HepG2 (cell line): ENCODE results near the gene POLRMT. TPM values are rescaled to one million over a fixed set of nuclear protein-coding genes. Genes with fewer than 3 reads are reported as not detected.
A peak's percentile ranks its signal among the peaks of the same experiment; 100 is the strongest.

Experiments used
- ATF7 ChIP-seq, 2 experiments: fragments of 450-650 bp in 1 of 2; sonication (generic) in 1 of 2; formaldehyde crosslinking in 1 of 2; IDR thresholded peaks; 2 replicates each; pipeline versions ENCODE4 v1.4.0 to v1.6.1; 2016 to 2020; ENCODE audit warnings: antibody characterized with exemption in 1 of 2, mild to moderate bottlenecking in 1 of 2, missing genetic modification reagents in 1 of 2
- CBX1 ChIP-seq: IDR thresholded peaks from one replicate; pipeline ENCODE4 v1.6.1; 2016; ENCODE audit warnings: antibody characterized with exemption, low read depth
- FOXJ3 ChIP-seq: sonication (generic); formaldehyde crosslinking; IDR thresholded peaks from 2 replicates; pipeline ENCODE4 v1.4.0; 2020; ENCODE audit warnings: missing genetic modification reagents, mild to moderate bottlenecking, borderline replicate concordance
- MAF1 ChIP-seq: sonication (generic); formaldehyde crosslinking; IDR thresholded peaks from 2 replicates; pipeline ENCODE4 v1.5.0; 2020; ENCODE audit warnings: missing genetic modification reagents, borderline replicate concordance
- NFIC ChIP-seq: IDR thresholded peaks from 2 replicates; pipeline ENCODE4 v1.6.1; 2012; ENCODE audit warnings: mild to moderate bottlenecking, low read length, inconsistent platforms
- NONO ChIP-seq, 2 experiments: fragments of 450-650 bp in 1 of 2; sonication (generic) in 1 of 2; formaldehyde crosslinking in 1 of 2; IDR thresholded peaks in 1 of 2; conservative IDR thresholded peaks in 1 of 2; 2 replicates each; pipeline versions ENCODE4 v1.6.1 to v1.8.0; 2017 to 2022; ENCODE audit warnings: mild to moderate bottlenecking in 1 of 2, missing genetic modification reagents in 1 of 2, moderate library complexity in 1 of 2
- SNAPC2 ChIP-seq: sonication (generic); formaldehyde crosslinking; IDR thresholded peaks from 2 replicates; pipeline ENCODE4 v1.8.1; 2022; ENCODE audit warnings: mild to moderate bottlenecking, missing genetic modification reagents
- U2AF1 ChIP-seq: fragments of 200-400 bp; formaldehyde crosslinking; optimal IDR thresholded peaks from 2 replicates; pipeline ENCODE3; 2017; ENCODE audit warnings: mild to moderate bottlenecking, low read depth, low read length
- ZNF713 ChIP-seq: sonication (generic); formaldehyde crosslinking; IDR thresholded peaks from 2 replicates; pipeline ENCODE4 v1.4.0; 2020; ENCODE audit warnings: mild to moderate bottlenecking, missing genetic modification reagents
- polyA plus RNA-seq, 8 experiments: library from polyadenylated mRNA; depleted of rRNA in 3 of 8; stranded (reverse) in 7 of 8; unstranded in 1 of 8; fragments of >200 nt; fragmentation: Illumina TruSeq in 4 of 8; extraction: Trizol in 4 of 8; gene quantifications; 2 replicates each; pipeline versions ENCODE4 v1.2.1 to v1.2.3, GENCODE V29; 2011 to 2016; ENCODE audit warnings: low read depth in 4 of 8, missing spikeins in 1 of 8, mixed read lengths in 1 of 8; ENCODE audit not compliant: insufficient read depth in 1 of 8
- total RNA-seq, 5 experiments: library from RNA; depleted of rRNA; stranded (reverse); fragments of >200 nt; fragmentation: Illumina TruSeq; extraction: Trizol; gene quantifications; 2 replicates each; pipeline ENCODE4 v1.2.3, GENCODE V29; 2016; ENCODE audit warnings: low read depth in 1 of 5
- TF ChIP-seq, protein P1 (sequence below): sonication (generic); formaldehyde crosslinking; IDR thresholded peaks from 2 replicates; pipeline ENCODE4 v1.4.0; 2020; ENCODE audit warnings: mild to moderate bottlenecking, missing genetic modification reagents
- TF ChIP-seq, protein P2 (sequence below): sonication (generic); formaldehyde crosslinking; IDR thresholded peaks from 2 replicates; pipeline ENCODE4 v1.4.0; 2020; ENCODE audit warnings: missing genetic modification reagents
- TF ChIP-seq, protein P3 (sequence below): sonication (generic); formaldehyde crosslinking; IDR thresholded peaks from 2 replicates; pipeline ENCODE4 v1.4.0; 2020; ENCODE audit warnings: missing genetic modification reagents
- TF ChIP-seq, protein P4 (sequence below): sonication (generic); formaldehyde crosslinking; IDR thresholded peaks from 2 replicates; pipeline ENCODE4 v1.5.1; 2020; ENCODE audit warnings: mild to moderate bottlenecking, missing genetic modification reagents, borderline replicate concordance
- TF ChIP-seq, protein P5 (sequence below): sonication (generic); formaldehyde crosslinking; IDR thresholded peaks from 2 replicates; pipeline ENCODE4 v1.8.1; 2023; ENCODE audit warnings: missing genetic modification reagents, mild to moderate bottlenecking, borderline replicate concordance

The POLRMT gene
- total and polyA plus RNA-seq, 2 of the 13 experiments (the other 11 are each of a cell fraction or from before 2014, with no cell fraction given), result 78.0 to 101 TPM

DNA sequence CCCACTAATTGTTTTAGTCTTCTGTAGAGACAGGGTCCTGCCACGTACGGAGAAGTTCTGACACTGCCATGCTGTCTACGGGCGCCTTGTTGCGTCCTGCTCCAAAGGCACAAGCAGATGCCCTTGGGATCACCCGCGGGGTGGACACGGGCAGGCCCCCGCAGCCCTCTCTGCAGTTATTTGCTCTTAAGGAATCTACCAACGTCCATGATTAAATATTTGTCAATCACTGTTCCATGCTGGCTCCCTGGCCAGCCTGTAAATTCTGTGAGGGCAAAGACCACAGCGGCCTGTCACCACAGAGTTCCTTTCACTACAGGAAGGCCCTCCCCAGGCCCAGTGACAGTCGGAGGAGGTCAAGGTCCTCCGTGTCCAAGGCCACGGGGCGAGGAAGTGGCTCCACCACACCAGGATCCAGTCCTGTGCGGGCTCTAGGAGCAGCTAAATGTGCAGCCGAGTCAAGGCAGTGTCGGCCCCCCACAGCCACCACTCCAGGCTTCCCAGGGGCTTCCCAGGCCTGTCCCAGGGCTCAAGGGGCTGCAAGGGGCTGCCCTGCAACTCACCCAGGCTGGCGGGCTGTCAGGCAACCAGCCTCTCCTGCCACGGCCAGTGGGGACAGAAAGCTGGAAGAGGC is 27.6 kb upstream of the POLRMT start (continued):
- TF ChIP-seq, protein P1, sequence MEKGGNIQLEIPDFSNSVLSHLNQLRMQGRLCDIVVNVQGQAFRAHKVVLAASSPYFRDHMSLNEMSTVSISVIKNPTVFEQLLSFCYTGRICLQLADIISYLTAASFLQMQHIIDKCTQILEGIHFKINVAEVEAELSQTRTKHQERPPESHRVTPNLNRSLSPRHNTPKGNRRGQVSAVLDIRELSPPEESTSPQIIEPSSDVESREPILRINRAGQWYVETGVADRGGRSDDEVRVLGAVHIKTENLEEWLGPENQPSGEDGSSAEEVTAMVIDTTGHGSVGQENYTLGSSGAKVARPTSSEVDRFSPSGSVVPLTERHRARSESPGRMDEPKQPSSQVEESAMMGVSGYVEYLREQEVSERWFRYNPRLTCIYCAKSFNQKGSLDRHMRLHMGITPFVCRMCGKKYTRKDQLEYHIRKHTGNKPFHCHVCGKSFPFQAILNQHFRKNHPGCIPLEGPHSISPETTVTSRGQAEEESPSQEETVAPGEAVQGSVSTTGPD (CRISPR knock-in tag), result peak; percentile 62; the same call in 1 of the 2 replicates
- TF ChIP-seq, protein P2, sequence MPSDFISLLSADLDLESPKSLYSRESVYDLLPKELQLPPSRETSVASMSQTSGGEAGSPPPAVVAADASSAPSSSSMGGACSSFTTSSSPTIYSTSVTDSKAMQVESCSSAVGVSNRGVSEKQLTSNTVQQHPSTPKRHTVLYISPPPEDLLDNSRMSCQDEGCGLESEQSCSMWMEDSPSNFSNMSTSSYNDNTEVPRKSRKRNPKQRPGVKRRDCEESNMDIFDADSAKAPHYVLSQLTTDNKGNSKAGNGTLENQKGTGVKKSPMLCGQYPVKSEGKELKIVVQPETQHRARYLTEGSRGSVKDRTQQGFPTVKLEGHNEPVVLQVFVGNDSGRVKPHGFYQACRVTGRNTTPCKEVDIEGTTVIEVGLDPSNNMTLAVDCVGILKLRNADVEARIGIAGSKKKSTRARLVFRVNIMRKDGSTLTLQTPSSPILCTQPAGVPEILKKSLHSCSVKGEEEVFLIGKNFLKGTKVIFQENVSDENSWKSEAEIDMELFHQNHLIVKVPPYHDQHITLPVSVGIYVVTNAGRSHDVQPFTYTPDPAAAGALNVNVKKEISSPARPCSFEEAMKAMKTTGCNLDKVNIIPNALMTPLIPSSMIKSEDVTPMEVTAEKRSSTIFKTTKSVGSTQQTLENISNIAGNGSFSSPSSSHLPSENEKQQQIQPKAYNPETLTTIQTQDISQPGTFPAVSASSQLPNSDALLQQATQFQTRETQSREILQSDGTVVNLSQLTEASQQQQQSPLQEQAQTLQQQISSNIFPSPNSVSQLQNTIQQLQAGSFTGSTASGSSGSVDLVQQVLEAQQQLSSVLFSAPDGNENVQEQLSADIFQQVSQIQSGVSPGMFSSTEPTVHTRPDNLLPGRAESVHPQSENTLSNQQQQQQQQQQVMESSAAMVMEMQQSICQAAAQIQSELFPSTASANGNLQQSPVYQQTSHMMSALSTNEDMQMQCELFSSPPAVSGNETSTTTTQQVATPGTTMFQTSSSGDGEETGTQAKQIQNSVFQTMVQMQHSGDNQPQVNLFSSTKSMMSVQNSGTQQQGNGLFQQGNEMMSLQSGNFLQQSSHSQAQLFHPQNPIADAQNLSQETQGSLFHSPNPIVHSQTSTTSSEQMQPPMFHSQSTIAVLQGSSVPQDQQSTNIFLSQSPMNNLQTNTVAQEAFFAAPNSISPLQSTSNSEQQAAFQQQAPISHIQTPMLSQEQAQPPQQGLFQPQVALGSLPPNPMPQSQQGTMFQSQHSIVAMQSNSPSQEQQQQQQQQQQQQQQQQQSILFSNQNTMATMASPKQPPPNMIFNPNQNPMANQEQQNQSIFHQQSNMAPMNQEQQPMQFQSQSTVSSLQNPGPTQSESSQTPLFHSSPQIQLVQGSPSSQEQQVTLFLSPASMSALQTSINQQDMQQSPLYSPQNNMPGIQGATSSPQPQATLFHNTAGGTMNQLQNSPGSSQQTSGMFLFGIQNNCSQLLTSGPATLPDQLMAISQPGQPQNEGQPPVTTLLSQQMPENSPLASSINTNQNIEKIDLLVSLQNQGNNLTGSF (CRISPR knock-in tag), result no peak
- TF ChIP-seq U2AF1, result no peak
- TF ChIP-seq NONO (IDR thresholded peaks at IDR 0.05), result no peak
- TF ChIP-seq NONO (CRISPR knock-in tag; conservative IDR thresholded peaks at IDR 0.05), result peak; percentile 89
- TF ChIP-seq ZNF713 (CRISPR knock-in tag), result no peak
- TF ChIP-seq, protein P3, sequence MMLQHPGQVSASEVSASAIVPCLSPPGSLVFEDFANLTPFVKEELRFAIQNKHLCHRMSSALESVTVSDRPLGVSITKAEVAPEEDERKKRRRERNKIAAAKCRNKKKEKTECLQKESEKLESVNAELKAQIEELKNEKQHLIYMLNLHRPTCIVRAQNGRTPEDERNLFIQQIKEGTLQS (CRISPR knock-in tag), result no peak
- TF ChIP-seq, protein P4, sequence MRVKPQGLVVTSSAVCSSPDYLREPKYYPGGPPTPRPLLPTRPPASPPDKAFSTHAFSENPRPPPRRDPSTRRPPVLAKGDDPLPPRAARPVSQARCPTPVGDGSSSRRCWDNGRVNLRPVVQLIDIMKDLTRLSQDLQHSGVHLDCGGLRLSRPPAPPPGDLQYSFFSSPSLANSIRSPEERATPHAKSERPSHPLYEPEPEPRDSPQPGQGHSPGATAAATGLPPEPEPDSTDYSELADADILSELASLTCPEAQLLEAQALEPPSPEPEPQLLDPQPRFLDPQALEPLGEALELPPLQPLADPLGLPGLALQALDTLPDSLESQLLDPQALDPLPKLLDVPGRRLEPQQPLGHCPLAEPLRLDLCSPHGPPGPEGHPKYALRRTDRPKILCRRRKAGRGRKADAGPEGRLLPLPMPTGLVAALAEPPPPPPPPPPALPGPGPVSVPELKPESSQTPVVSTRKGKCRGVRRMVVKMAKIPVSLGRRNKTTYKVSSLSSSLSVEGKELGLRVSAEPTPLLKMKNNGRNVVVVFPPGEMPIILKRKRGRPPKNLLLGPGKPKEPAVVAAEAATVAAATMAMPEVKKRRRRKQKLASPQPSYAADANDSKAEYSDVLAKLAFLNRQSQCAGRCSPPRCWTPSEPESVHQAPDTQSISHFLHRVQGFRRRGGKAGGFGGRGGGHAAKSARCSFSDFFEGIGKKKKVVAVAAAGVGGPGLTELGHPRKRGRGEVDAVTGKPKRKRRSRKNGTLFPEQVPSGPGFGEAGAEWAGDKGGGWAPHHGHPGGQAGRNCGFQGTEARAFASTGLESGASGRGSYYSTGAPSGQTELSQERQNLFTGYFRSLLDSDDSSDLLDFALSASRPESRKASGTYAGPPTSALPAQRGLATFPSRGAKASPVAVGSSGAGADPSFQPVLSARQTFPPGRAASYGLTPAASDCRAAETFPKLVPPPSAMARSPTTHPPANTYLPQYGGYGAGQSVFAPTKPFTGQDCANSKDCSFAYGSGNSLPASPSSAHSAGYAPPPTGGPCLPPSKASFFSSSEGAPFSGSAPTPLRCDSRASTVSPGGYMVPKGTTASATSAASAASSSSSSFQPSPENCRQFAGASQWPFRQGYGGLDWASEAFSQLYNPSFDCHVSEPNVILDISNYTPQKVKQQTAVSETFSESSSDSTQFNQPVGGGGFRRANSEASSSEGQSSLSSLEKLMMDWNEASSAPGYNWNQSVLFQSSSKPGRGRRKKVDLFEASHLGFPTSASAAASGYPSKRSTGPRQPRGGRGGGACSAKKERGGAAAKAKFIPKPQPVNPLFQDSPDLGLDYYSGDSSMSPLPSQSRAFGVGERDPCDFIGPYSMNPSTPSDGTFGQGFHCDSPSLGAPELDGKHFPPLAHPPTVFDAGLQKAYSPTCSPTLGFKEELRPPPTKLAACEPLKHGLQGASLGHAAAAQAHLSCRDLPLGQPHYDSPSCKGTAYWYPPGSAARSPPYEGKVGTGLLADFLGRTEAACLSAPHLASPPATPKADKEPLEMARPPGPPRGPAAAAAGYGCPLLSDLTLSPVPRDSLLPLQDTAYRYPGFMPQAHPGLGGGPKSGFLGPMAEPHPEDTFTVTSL, result no peak
- TF ChIP-seq FOXJ3 (CRISPR knock-in tag), result peak; percentile 83; the same call in 1 of the 2 replicates
- no peak; the same call in 1 of the 2 replicates for TF ChIP-seq NFIC
- no peak for TF ChIP-seq SNAPC2 (CRISPR knock-in tag)
- no peak for TF ChIP-seq ATF7 (IDR thresholded peaks at IDR 0.05)
- TF ChIP-seq ATF7 (CRISPR knock-in tag; IDR thresholded peaks at IDR 0.05), result no peak; the same call in 1 of the 2 replicates
- no peak for TF ChIP-seq CBX1
- TF ChIP-seq, protein P5, sequence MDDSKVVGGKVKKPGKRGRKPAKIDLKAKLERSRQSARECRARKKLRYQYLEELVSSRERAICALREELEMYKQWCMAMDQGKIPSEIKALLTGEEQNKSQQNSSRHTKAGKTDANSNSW (CRISPR knock-in tag), result no peak
- TF ChIP-seq MAF1, result no peak
